Measurements from ENCODE around the gene DDTL.
"Not testable (repeated sequence)": the region's sequence is repeated elsewhere in the genome, so short reads cannot be mapped to it uniquely, and the experiment has no call there.

DDTL gene

GRCh38 chr22:23970201-23970641, 3.5 kb downstream of the DDTL start:
- DNase-seq (ENCODE audit: low spot score) = no peak

- DNase-seq (ENCODE audit: low spot score) = no peak
Measured at GRCh38 chr22:23970816-23971486, 4.3 kb downstream of the DDTL start.

GRCh38 chr22:23971927-23972326, 5.2 kb downstream of the DDTL start:
- not testable (repeated sequence) for DNase-seq (ENCODE audit: low spot score)

GRCh38 chr22:23974345-23974744, 7.7 kb downstream of the DDTL start, which contains the start of gene DDT:
DDT (minus strand) TSS chr22:23974441; CDS start chr22:23974414, 27 bp downstream.
- not testable (repeated sequence) for DNase-seq (ENCODE audit: low spot score)

- not testable (repeated sequence) for DNase-seq (ENCODE audit: low spot score)
Measured at GRCh38 chr22:23974836-23975352, 8.2 kb downstream of the DDTL start.

GRCh38 chr22:23977304-23977703, 10.6 kb downstream of the DDTL start:
- not testable (repeated sequence) for DNase-seq (ENCODE audit: low spot score)

GRCh38 chr22:23979557-23980240, 13.0 kb downstream of the DDTL start, which contains the start of gene GSTT2:
GSTT2 (plus strand) TSS chr22:23980134.
- DNase-seq (ENCODE audit: low spot score) = not testable (repeated sequence)

GRCh38 chr22:23980567-23980966, 13.9 kb downstream of the DDTL start:
- not testable (repeated sequence) for DNase-seq (ENCODE audit: low spot score)

- peak; percentile 73 for DNase-seq (ENCODE audit: low spot score)
Measured at GRCh38 chr22:23984430-23984829, 17.7 kb downstream of the DDTL start.

- DNase-seq (ENCODE audit: low spot score) = not testable (repeated sequence)
Measured at GRCh38 chr22:23986089-23986488, 19.4 kb downstream of the DDTL start.

- not testable (repeated sequence) for DNase-seq (ENCODE audit: low spot score)
Measured at GRCh38 chr22:23986538-23987178, 20.0 kb downstream of the DDTL start.

- DNase-seq (ENCODE audit: low spot score) = not testable (repeated sequence)
Measured at GRCh38 chr22:23989583-23990244, 23.0 kb downstream of the DDTL start.

GRCh38 chr22:23993080-23993479, 26.4 kb downstream of the DDTL start:
- not testable (repeated sequence) for DNase-seq (ENCODE audit: low spot score)

- not testable (repeated sequence) for DNase-seq (ENCODE audit: low spot score)
Measured at GRCh38 chr22:23993581-23994177, 27.0 kb downstream of the DDTL start.

GRCh38 chr22:23997092-23997491, 30.4 kb downstream of the DDTL start:
- no peak for DNase-seq (ENCODE audit: low spot score)

- DNase-seq (ENCODE audit: low spot score) = not testable (repeated sequence)
Measured at GRCh38 chr22:23999779-24000178, 33.1 kb downstream of the DDTL start.

- no peak for DNase-seq (ENCODE audit: low spot score)
Measured at GRCh38 chr22:24001314-24001713, 34.6 kb downstream of the DDTL start.

GRCh38 chr22:24002272-24002671, 35.6 kb downstream of the DDTL start:
- no peak for DNase-seq (ENCODE audit: low spot score)

GRCh38 chr22:24002851-24003250, 36.2 kb downstream of the DDTL start:
- DNase-seq (ENCODE audit: low spot score) = no peak

- DNase-seq (ENCODE audit: low spot score) = no peak
Measured at GRCh38 chr22:24003887-24004286, 37.2 kb downstream of the DDTL start.

- no peak for DNase-seq (ENCODE audit: low spot score)
Measured at GRCh38 chr22:24005201-24005600, 38.5 kb downstream of the DDTL start, which contains the start of gene GSTT4. GSTT4 (minus strand) TSS chr22:24005453; CDS start chr22:24005356, 97 bp downstream.

Measured in SK-N-DZ (cell line).